ENCODE data around the gene RAB22A.

GRCh38 chr20:58405504-58406291 is 96.2 kb downstream of the RAB22A start:
- TF ChIP-seq ZFP30 (CRISPR knock-in tag; IDR thresholded peaks at IDR 0.05): no peak
- TF ChIP-seq CSRNP3 (CRISPR knock-in tag; IDR thresholded peaks at IDR 0.05): no peak

All from SK-N-SH treated with all-trans-retinoic acid at 6 μM for 48 hours (cell line).